GM12801 (cell line): Measurements from ENCODE around the gene ERG.

ENCODE experiments used
- CTCF ChIP-seq: IDR thresholded peaks from one replicate; pipeline ENCODE4 v1.5.1; 2011; ENCODE audit warnings: control low read depth; ENCODE audit not compliant: insufficient read length; ENCODE audit errors: extremely low read depth

Gene ERG

GRCh38 chr21:38351176-38351959, 146.9 kb downstream of the ERG start:
- no peak for TF ChIP-seq CTCF

- TF ChIP-seq CTCF = no peak
These were observed 147.6 kb downstream of the ERG start for GRCh38 chr21:38350684-38351083.

GRCh38 chr21:38349977-38350376, 148.3 kb downstream of the ERG start:
- TF ChIP-seq CTCF = no peak

GRCh38 chr21:38349111-38349746, 149.0 kb downstream of the ERG start:
- TF ChIP-seq CTCF = no peak

GRCh38 chr21:38346286-38346685, 152.0 kb downstream of the ERG start:
- no peak for TF ChIP-seq CTCF

GRCh38 chr21:38343691-38344090, 154.6 kb downstream of the ERG start:
- no peak for TF ChIP-seq CTCF

- TF ChIP-seq CTCF = no peak
These were observed 155.5 kb downstream of the ERG start for GRCh38 chr21:38342739-38343138.
